Keratinocyte (primary cell): ENCODE measurements around the gene PTPRD. TPM values are rescaled to one million over a fixed set of nuclear protein-coding genes. Genes with fewer than 3 reads are reported as not detected.

Experiments used
- DNase-seq: peaks from one replicate; pipeline ENCODE4 v3.0.0-alpha.2; 2011; ENCODE audit warnings: low read depth, missing footprints, low spot score
- FAIRE-seq: peaks from 2 replicates; lab custom pipeline; 2011; peaks lifted over from hg19 to GRCh38; lab: Jason Lieb, UNC
- H2AFZ ChIP-seq: 2 replicates; pipeline ENCODE4 v1.6.0; 2012; ENCODE audit warnings: low read length, control low read depth, inconsistent platforms; ENCODE audit not compliant: control insufficient read depth
- H3K27ac ChIP-seq: 2 replicates; pipeline ENCODE4 v1.5.1; 2011; ENCODE audit warnings: low read length; ENCODE audit not compliant: control insufficient read depth, insufficient read depth
- H3K27me3 ChIP-seq: 3 replicates; pipeline ENCODE4 v1.6.0; 2011; ENCODE audit warnings: low read length; ENCODE audit not compliant: control insufficient read depth, insufficient read depth; ENCODE audit errors: extremely low read depth
- H3K36me3 ChIP-seq, 2 experiments: 2 replicates in 1 of 2; 3 replicates in 1 of 2; pipeline ENCODE4 v1.5.1; 2011; ENCODE audit warnings: low read length in 2 of 2, mild to moderate bottlenecking in 1 of 2; ENCODE audit not compliant: control insufficient read depth in 2 of 2, insufficient read depth in 2 of 2; ENCODE audit errors: extremely low read depth in 1 of 2
- H3K4me1 ChIP-seq: 3 replicates; pipeline ENCODE4 v1.5.1; 2011; ENCODE audit warnings: low read length; ENCODE audit not compliant: control insufficient read depth, insufficient read depth; ENCODE audit errors: extremely low read depth
- H3K4me2 ChIP-seq: 3 replicates; pipeline ENCODE4 v1.6.0; 2011; ENCODE audit warnings: low read depth, low read length; ENCODE audit not compliant: control insufficient read depth, insufficient read depth; ENCODE audit errors: extremely low read depth
- H3K4me3 ChIP-seq, 3 experiments: fragments of 200-600 bp in 1 of 3; sonication (generic) in 1 of 3; 2 replicates in 2 of 3; 3 replicates in 1 of 3; pipeline ENCODE4 v1.5.1; 2011 to 2016; ENCODE audit warnings: low read length in 3 of 3, mild to moderate bottlenecking in 3 of 3, control low read depth in 2 of 3, inconsistent platforms in 1 of 3, low read depth in 1 of 3, mixed read lengths in 1 of 3, mixed run types in 1 of 3, moderate library complexity in 1 of 3; ENCODE audit not compliant: control insufficient read depth in 2 of 3, insufficient read depth in 2 of 3; ENCODE audit errors: extremely low read depth in 1 of 3
- H3K79me2 ChIP-seq: 2 replicates; pipeline ENCODE4 v1.6.0; 2012; ENCODE audit warnings: low read length; ENCODE audit not compliant: control insufficient read depth, insufficient read depth
- H3K9ac ChIP-seq: 3 replicates; pipeline ENCODE4 v1.6.0; 2011; ENCODE audit warnings: low read length; ENCODE audit not compliant: control insufficient read depth, insufficient read depth; ENCODE audit errors: extremely low read depth
- H3K9me1 ChIP-seq: 3 replicates; pipeline ENCODE4 v1.6.0; 2011; ENCODE audit warnings: low read length; ENCODE audit not compliant: control insufficient read depth, insufficient read depth; ENCODE audit errors: extremely low read depth
- H3K9me3 ChIP-seq: 2 replicates; pipeline ENCODE4 v1.5.1; 2012; ENCODE audit warnings: low read depth, low read length; ENCODE audit not compliant: control insufficient read depth
- H4K20me1 ChIP-seq: 3 replicates; pipeline ENCODE4 v1.6.0; 2011; ENCODE audit warnings: low read length; ENCODE audit not compliant: control insufficient read depth, insufficient read depth; ENCODE audit errors: extremely low read depth
- EZH2 ChIP-seq: IDR thresholded peaks from one replicate; pipeline ENCODE4 v1.6.1; 2012; ENCODE audit warnings: inconsistent platforms, mild to moderate bottlenecking, low read length, moderate library complexity
- dilution Hi-C: fragments of 300-500 bp; cut with MboI; formaldehyde crosslinking; loops from one replicate; pipeline ENCODE4 v1.7.0; 2020; ENCODE audit warnings: low sequenced_read_pairs; ENCODE audit not compliant: extremely low pct_ligation_motif_present
- polyA plus RNA-seq, 5 experiments: library from polyadenylated mRNA; depleted of rRNA in 3 of 5; stranded (reverse) in 3 of 5; stranded (forward) in 1 of 5; unstranded in 1 of 5; fragments of >200 nt; gene quantifications; 1 replicate in 1 of 5; 2 replicates in 3 of 5; 3 replicates in 1 of 5; pipeline versions ENCODE4 v1.2.1 to v1.2.3, GENCODE V29; 2011 to 2012; ENCODE audit warnings: missing spikeins in 2 of 5, low read depth in 1 of 5, low replicate concordance in 1 of 5
- TF ChIP-seq, protein P1 (sequence below), 3 experiments: IDR thresholded peaks in 1 of 3; conservative IDR thresholded peaks in 1 of 3; optimal IDR thresholded peaks in 1 of 3; 2 replicates in 2 of 3; 3 replicates in 1 of 3; pipeline versions ENCODE3 to v1.5.1; 2011; ENCODE audit warnings: low read length in 3 of 3, mild to moderate bottlenecking in 3 of 3, moderate library complexity in 2 of 3, control low read depth in 1 of 3, inconsistent platforms in 1 of 3; ENCODE audit not compliant: insufficient read depth in 2 of 3; ENCODE audit errors: extremely low read depth in 1 of 3

Gene PTPRD
- polyA plus RNA-seq, 1 donor (not counting 4 experiments of a cell fraction or from before 2014, with no cell fraction given): 0.10 TPM

DNA sequence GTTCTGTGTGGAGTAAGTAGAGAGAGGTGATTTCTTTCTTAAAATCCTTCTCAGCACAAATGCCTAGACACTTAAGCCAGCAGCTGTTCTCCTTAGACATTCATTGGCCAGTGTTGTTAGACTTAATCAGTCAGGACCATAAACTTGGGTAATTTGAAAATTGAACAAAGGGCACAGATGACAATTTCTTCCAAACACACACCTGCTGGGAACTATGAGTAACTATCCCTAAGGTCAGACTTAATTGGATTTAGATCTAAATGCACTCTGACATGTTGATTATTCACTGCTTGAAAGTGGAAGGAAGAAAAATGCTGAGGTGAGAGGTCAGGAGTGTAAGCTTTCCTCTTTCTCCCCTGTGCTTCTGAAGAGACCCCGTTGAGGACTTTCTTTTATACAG, 1729.5 kb downstream of the PTPRD start:
- no peak overlapping the region for H3K9ac ChIP-seq
- FAIRE-seq (no peak), DNase-seq (no peak)
- H3K4me2 ChIP-seq: no peak overlapping the region
- H3K27ac ChIP-seq: no peak overlapping the region
- dilution Hi-C loops: no loop called here
- no peaks in the 10 kb centered on the region for H3K9me3 ChIP-seq
- H3K79me2 ChIP-seq: no peaks in the 10 kb centered on the region
- no peak overlapping the region for H2AFZ ChIP-seq
- no peak overlapping the region for H3K4me3 ChIP-seq
- H4K20me1 ChIP-seq: no peaks in the 10 kb centered on the region
- H3K9me1 ChIP-seq: no peaks in the 10 kb centered on the region
- no peaks in the 10 kb centered on the region for H3K36me3 ChIP-seq
- no peaks in the 10 kb centered on the region for H3K4me1 ChIP-seq
- H3K27me3 ChIP-seq: no peaks in the 10 kb centered on the region
- TF ChIP-seq EZH2: no peak
- TF ChIP-seq, protein P1, sequence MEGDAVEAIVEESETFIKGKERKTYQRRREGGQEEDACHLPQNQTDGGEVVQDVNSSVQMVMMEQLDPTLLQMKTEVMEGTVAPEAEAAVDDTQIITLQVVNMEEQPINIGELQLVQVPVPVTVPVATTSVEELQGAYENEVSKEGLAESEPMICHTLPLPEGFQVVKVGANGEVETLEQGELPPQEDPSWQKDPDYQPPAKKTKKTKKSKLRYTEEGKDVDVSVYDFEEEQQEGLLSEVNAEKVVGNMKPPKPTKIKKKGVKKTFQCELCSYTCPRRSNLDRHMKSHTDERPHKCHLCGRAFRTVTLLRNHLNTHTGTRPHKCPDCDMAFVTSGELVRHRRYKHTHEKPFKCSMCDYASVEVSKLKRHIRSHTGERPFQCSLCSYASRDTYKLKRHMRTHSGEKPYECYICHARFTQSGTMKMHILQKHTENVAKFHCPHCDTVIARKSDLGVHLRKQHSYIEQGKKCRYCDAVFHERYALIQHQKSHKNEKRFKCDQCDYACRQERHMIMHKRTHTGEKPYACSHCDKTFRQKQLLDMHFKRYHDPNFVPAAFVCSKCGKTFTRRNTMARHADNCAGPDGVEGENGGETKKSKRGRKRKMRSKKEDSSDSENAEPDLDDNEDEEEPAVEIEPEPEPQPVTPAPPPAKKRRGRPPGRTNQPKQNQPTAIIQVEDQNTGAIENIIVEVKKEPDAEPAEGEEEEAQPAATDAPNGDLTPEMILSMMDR (optimal IDR thresholded peaks at IDR 0.05 in 1 of 3, IDR thresholded peaks at IDR 0.05 in 1 of 3, conservative IDR thresholded peaks at IDR 0.05 in 1 of 3; ENCODE audit: extremely low read depth in 1 of 3, insufficient read depth in 2 of 3, low read length in 3 of 3): no peak

DNA sequence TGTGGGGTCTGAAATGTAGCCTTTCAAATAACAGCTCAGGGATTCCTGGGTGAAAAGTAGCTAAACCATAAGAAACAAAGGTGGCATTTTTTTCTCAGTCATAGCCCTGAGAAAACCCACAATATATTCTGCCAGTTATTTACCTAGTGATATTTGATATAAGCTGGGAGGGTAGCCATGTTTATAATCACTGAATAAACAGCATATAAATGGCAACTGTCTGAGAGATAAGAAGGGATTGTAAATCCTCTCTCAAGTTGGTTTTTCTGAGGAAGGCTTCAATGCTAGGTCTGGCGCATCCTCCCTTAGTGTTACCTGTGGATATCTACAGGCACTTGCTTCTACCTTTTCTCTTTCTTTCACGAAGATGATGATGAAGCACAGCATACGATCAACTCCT, 1732.7 kb downstream of the PTPRD start:
- Histone ChIP-seq H3K27ac (no peak overlapping the region), H2AFZ (no peak overlapping the region), H3K4me2 (no peak overlapping the region), H3K9me1 (no peaks in the 10 kb centered on the region), H3K36me3 (no peaks in the 10 kb centered on the region), H3K4me1 (no peaks in the 10 kb centered on the region), H3K4me3 (no peak overlapping the region), H3K27me3 (no peaks in the 10 kb centered on the region), H3K9me3 (no peaks in the 10 kb centered on the region), H4K20me1 (no peaks in the 10 kb centered on the region), H3K79me2 (no peaks in the 10 kb centered on the region), H3K9ac (no peak overlapping the region)
- dilution Hi-C loops: no loop called here
- FAIRE-seq: no peak
- TF ChIP-seq, protein P1 (optimal IDR thresholded peaks at IDR 0.05 in 1 of 3, IDR thresholded peaks at IDR 0.05 in 1 of 3, conservative IDR thresholded peaks at IDR 0.05 in 1 of 3; ENCODE audit: extremely low read depth in 1 of 3, insufficient read depth in 2 of 3, low read length in 3 of 3): no peak
- TF ChIP-seq EZH2: no peak
- DNase-seq: no peak
